HG03460 (cell line): ENCODE results near the gene UBE2L3.
"Not testable (repeated sequence)": the region's sequence is repeated elsewhere in the genome, so short reads cannot be mapped to it uniquely, and the experiment has no call there.

ENCODE experiments used
- ATAC-seq: cut with Tn5 transposase; IDR thresholded peaks from one replicate; pipeline ENCODE4 v1.9.1; 2021; ENCODE audit not compliant: unreplicated experiment

The UBE2L3 gene

DNA sequence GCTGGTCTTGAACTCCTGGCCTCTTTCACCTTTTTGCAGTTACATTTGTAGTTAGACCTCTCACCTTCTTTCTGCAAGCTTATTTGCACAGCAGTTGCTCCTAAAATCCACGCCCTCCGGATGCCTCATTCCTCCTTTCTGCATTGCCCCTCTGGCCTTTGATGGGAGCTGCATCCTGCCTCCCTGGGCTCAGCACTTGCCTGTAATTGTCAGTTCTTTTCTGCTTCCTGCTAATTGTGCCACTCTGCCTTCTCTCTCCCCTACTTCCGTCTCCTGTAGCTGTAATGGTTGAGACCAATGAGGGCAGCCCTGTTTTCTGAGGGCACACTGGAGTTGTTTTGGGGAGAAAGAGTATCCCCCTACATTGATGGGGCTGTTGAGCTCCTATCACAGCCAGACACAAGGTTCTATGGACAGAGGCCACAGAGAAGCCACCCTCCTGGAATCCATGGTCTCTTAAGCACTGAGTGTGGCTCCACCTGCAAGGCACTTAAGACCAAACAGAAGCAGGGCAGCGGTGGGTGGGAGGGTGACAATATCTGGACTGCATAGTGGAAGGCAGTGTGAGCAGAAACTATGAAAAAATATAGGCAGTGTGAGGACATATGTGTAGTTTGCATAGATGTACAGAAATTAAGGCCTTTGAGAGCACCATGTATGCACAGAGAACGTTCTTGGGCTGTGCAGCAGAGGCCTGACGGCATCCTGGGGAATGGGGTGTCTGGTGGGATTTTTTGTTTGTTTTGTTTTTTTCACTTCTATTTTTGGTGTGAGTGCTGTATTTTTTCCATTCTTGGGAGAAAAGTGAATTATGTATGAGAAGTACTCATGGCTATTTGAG, 31.8 kb downstream of the UBE2L3 start:
- ATAC-seq, result no peak

DNA sequence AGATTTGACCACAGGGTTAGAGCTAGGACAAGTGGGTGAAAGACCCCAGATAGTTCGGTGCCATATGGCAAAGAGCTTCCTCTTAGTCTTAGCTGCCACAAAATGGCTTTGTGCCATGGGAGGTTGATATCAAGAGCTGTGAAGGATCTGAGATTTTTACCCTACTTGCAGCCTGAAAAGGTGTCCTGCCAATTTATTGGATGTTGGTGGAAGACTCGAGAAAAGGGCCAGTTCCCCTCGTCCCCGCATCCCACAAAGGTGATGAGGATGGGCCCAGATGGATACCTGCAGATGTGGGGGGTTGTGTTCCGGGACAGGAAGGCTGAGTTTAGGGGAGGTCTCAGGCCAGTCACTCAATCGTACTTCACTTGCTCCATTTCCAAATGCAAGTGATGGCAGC, 35.1 kb downstream of the UBE2L3 start:
- ATAC-seq, result no peak

DNA sequence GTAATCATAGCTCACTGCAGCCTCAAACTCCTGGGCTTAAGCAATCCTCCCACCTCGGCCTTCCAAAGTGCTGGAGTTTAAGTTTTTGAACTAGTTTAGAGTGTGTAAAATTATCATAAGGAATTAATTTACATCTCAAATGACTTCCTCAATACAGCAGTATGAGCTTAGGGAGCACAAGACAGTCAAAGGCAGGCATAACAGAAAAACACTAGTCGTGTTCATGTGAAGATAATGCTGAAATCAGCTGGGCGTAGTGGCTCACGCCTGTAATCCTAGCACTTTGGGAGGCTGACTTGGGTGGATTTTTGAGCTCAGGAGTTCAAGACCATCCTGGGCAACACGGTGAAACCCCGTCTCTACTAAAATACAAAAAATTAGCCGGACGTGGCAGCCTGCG, 36.5 kb downstream of the UBE2L3 start:
- no peak for ATAC-seq

DNA sequence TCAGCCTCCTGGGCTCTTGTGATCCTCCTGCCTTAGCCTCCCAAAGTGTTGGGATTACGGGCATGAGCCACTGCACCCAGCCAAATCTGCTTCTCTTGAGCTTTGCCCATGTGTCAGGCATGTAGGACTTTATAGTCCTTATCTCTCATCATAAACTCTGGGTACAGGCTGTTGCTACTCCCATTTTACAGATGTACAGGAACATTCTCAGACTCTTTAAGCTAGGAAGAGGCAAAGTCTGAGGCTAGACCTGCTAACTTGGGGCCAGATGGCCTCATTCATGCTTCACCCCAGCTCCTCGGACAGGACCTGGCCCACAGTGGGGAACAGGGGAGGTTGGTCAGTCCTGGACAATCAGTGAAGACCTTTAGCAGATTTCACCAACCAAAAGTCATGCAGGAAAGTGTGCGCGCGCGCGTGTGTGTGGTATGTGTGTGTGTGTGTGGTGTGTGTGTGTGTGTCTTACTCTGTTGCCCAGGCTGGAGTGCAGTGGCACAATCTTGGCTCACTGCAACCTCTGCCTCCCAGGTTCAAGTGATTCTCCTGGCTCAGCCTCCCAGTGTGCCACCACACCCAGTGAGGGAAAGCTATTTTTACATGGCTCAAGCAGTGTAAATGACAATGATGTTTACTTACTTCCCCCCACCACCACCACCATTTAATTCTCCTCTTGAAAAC, 38.5 kb downstream of the UBE2L3 start:
- no peak for ATAC-seq

DNA sequence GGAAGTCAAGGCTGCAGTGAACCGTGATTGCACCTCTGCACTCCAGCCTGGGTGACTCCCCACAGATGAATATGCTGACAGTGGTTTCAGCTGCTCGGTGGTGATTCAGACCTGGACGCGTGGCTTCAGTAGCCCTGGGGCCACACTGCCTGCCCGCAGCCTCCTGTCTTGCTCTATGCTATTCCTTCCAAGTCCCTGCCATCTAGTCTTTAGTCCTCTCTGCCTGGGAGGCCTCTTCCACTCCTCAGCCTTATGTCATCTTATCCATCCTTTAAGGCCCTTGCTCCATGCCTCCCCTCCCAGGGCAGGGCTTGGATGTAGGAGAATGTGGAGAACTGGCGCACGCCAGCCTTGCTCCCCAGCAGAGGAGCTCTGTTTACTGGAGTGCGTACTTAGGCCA, 39.3 kb downstream of the UBE2L3 start:
- no peak for ATAC-seq

DNA sequence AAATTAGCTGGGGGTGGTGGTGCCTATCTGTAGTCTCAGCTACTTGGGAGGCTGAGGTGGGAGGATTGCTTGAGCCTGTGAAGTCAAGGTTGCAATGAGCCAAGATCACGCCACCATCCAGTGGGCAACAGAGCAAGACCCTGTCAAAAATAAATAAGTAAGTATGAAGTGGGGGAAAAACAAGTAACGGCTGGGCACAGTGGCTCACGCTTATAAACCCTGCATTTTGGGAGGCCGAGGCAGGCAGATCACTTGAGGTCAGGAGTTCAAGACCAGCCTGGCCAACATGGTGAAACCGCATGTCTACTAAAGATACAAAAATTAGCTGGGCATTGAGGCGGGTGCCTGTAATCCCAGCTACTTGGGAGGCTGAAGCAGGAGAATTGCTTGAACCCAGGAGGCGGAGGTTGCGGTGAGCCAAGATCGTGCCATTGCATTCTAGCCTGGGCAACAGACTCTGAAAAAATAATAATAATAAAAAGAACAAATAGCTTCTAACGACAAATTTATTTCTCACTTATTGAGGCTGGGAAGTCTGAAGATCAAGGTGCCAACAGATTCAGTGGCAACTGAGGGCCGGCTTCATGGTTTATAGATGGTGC, 42.1 kb downstream of the UBE2L3 start:
- not testable (repeated sequence) for ATAC-seq

DNA sequence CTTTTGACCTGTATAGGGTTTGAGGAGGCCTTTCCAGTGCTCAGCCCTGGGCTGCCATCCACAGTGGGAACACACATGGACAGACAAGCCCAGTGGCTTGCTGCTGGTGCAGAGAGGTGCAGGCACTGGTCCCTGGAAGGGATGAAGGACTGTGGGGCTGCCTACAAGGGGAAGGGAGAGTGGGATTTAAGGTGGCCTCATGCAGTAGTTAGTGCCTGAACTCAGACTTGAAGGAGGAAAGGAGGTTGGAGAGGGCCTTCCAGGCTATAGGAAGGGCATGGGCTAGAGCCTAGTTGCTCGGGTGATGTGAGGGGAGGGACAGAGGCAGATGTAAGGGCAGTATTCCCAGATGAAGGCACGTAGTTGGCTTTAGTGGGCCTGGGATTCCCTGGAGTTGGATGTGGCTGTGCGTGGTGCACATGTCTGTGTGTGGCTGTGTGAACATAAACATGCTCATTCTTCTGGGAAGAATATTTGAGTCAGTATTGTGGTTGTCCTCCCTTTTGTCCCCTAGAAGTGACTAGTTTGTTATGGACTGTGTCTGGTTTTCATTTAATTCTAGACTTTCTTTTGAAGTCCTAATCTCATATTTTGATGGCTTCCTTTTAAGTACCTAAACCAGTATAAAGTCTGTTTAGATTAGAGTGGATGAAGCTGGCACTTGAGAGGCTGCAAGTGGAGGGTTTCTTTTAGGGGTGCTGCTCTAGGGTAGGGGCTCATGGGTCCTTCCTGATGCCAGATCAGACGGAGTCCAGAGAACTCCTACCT, 43.9 kb downstream of the UBE2L3 start:
- no peak for ATAC-seq

DNA sequence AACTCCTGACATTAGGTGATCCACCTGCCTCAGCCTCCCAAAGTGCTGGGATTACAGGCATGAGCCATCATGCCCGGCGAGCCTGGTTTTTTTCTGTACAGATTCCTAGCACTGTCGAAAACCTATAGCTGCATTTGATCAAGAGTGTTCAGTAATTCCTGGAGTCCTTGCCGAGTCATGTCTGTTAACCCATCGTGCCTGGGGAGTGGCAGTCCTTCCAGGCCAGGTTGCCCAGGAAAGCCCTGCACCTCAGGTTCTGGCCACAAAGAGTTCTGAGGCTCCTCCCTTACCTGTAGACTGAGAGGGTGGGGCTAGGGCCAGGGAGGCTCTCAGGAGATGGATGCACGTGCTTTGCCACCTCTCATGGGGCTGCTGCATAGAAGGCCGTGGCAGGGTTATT, 45.3 kb downstream of the UBE2L3 start:
- ATAC-seq, result no peak

DNA sequence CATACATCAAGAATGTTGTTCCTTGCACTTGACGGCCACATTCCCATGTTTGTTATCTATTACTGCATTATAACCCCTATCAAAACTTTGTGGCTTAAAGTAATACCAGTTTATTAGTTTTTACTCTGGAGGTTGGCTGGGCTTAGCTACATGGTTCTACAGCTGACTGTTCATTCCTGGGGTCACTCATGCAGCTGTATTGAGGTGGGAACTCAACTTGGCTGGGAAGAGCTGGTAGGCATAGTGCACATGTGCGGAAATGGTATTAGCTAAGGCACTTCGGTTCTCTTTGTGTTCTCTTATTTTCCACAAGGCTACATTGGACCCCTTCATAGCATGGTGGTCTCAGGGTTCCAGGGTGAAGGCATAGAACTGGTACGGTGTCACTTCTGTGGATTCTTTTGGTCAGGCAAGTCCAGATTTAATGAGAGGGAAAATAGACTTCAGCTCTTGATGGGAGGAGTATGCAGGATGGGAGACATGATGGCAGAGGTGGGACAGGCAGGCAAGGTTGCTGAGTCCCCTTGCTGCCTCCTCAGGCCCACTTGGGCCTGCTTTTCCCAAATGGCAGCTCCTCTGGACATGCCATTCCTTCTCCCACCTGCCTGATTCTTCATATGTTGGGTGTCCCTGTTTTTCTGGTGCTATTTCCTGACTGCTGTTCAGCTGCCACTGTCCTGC, 46.2 kb downstream of the UBE2L3 start:
- ATAC-seq, result no peak

DNA sequence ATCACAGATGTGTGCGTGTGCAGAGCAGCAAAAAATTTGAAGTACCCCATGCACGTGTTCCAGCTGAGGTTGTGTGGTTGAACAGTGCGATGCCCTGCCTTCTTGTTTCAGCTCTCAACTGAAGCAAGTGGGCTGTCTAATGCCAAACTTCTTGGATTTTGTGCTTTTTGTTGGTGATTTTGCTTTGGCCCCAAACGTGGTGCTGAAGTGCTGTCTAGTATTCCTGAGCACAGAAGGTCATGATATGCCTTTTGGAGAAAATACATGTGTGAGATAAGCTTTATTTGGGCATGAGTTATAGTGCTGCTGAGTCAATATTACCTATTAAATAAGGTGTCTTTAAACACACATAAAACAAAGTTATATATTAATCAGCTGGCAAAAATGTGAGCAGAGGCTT, 48.2 kb downstream of the UBE2L3 start:
- no peak for ATAC-seq

DNA sequence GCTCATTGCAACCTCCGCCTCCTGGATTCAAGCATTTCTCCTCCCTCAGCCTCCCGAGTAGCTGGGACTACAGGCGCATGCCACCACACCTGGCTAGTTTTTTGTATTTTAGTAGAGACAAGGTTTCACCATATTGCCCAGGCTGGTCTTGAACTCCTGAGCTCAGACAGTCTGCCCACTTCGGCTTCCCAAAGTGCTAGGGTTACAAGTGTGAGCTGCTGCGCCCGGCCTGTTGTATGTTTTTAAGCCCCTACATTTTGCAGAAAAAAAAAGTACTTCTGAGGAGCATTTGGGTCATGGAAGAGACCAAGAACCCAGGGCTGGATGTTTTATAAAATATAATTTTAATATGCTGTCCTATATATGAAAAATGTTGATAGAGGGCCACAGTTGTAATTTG, 49.8 kb downstream of the UBE2L3 start:
- ATAC-seq, result not testable (repeated sequence)

DNA sequence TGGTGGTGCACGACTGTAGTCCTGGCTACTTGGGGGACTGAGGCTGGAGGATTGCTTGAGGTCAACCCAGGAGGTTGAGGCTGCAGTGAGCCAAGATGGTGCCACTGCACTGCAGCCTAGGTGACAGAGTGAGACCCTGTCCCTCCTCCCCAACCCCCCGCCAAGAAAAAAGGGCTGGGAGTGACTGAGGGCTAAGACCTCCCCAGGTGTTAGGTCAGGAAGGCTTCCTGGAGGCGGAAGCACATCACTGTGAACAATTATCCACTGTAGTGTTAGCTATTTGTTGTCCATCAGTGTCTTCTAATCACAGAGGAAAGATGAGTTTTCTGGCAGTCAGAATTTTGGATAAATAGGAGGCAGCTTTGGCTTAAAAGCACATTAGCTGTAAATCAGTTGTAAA, 53.5 kb downstream of the UBE2L3 start:
- no peak for ATAC-seq

DNA sequence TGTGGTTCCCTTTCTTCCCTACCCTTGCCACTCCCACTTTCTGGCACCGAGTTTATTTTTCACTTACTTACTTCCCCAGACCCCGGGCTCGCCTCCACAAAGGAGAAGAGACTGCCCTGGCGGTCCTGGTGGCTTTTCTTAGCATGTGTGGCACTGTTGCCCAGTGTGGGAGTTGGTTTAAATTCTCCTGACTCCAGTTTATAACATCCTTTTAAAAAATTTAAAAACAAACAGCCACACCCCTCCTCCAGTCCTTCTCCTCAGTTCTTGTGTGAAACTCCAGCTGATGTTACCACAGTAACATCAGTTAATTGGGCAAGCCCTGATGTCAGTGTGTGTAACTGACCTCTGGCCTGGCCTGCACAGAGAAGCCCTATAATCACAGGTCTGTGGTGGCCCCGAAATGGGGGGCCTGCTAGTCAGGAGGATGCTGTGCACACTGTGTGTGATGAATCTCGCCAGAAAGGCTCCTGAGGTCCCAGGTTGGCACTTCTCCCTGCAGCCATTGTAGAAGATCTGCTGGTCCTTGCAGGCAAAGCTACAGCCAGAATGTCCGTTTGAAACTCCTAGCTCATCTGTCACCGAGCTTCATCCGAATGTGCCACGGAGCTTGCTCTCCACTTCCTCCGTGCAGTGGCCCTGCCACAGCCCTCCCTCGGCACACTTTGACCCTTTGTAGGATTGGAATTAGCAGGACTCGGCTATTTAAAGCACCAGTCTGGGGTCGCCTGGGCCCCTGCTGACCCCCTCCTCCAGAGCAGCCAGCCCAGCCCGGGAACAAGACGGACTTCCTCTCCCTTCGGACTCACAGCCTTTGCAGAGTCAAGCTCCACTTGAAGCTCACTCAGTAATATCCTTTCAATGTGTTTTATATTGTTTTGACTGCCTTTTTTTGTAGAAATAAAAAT, 54.8 kb downstream of the UBE2L3 start:
- no peak for ATAC-seq

DNA sequence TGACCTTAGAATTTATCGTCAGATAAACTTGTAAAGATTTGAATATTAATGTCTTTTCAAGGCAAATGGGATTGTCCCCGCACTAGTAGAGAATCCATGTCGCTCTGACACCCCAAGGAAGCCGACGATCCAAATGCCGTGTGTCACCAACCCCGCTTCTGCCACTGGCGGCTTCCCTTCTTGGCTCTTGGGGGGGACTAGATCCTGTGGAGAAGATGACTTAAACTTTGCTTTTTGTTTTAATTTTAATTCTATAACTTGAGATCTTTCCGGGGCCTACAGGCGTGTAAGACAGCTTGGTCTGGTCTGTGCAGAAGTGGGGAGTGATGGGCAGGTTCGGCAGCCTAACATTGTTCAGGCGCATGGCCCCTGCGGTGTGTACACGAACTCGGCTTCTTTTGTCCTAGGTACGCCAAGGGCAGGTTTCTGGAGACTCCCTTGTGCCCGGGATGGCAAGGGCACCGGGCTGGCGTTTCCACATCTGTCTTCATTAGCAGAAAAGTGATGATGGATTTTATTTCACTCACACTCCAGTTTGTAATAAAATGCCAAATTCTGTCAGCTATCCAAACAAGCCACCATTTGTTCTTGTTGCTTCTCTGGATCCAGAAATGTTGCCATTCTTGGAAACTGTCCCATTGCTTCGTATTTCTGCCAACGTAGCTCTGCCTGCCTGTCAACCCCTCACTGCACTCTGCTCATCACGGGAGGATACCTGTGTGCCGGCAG, 55.6 kb downstream of the UBE2L3 start:
- no peak for ATAC-seq

DNA sequence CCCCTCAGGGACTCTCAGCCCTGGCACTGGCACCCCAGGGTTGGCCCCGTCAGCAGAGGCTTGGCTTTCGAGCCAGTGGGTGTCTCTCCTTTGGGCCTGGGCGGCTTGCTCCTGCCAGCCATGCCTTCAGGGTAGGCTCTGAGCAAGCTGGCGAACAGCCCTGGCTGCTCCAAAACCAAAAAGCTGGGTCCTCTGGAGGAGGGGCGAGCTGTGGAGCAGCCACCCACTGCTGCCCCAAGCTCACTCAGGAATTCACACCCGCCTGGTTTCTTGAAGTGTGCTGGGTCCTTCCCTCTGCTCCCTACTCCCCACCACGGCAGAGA, 56.1 kb downstream of the UBE2L3 start:
- no peak for ATAC-seq

DNA sequence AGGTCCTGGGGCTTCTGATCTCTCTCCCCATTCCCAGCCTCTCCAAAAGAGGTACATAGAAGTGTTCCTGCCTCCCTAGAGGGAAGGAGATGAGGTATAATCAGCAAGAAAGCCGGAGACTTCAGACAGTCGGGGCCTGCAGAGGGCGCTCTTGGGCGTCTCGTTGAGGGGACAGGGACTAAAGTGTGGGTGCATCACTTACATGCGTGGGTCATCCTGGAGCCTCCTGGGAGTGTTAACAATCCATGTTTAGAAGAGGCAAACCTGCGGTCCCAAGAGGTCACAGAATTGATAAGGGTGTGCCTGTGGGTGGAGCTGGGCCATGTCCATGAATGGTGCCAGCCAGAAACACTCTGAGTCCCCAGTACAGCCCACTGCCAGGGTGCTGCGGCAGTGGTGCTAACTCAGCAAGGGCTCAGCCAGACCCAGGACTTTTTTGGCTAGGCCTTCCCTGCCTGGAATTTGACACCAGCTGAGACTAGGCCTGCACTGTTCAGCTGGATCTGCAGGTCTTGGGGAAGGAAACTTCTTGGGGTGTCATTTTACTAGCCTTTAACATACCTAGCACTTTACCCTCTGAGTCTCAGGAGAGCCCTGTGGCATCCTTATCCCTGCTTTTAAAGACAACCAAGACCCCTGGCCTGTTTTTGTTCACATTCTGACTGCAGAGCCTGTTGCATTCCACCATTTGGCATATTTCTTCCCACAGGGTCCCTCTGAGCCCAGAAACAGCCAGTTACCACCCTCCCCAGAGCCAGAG, 56.8 kb downstream of the UBE2L3 start:
- no peak for ATAC-seq

DNA sequence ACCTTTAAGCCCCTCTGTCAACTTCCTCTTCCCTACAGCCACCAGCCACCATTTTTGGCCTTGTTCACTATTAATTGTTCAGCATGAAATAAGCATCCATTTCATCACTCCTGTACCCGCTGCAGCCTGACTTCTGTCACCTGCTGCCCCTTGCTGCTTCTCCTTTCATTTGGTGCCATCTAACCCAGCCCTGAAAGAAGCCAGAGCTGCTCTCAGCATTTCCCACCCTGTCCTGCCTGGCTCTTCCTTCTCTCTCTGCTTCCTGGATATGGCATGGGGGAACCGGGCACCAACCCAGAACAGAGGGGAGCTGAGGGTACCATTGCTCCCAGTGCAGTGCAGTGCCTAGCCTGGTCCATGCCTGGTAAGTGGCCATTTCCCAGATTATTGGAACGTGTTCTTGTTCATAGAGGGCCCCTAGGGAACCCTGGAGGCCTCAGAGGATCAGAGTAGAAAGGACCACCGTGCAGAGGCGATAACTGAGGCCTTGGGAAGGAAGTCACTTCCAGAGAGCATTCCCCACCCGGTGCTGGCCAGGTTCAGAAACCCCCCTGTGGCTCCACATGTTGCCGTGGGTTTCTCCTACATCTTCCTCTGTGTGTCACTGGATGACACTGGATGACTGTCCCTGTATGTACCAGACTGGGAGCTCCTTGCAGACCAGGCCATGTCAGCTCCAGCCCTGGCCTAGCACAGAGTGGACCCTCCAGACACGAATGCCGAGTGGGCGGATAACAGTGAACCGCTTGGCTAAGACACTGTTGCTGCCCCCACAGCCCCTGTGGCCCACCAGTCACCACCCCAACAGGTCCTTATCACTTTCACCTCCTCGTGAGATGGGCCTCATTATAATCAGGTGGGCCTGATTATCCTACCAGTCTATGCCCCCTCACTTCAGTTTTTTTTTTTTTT, 57.6 kb downstream of the UBE2L3 start:
- no peak for ATAC-seq
